ENCODE data around the gene SUSD2.
A peak's percentile ranks its signal among the peaks of the same experiment; 100 is the strongest.
"Not testable (repeated sequence)": the region's sequence is repeated elsewhere in the genome, so short reads cannot be mapped to it uniquely, and the experiment has no call there.

The SUSD2 gene

DNA sequence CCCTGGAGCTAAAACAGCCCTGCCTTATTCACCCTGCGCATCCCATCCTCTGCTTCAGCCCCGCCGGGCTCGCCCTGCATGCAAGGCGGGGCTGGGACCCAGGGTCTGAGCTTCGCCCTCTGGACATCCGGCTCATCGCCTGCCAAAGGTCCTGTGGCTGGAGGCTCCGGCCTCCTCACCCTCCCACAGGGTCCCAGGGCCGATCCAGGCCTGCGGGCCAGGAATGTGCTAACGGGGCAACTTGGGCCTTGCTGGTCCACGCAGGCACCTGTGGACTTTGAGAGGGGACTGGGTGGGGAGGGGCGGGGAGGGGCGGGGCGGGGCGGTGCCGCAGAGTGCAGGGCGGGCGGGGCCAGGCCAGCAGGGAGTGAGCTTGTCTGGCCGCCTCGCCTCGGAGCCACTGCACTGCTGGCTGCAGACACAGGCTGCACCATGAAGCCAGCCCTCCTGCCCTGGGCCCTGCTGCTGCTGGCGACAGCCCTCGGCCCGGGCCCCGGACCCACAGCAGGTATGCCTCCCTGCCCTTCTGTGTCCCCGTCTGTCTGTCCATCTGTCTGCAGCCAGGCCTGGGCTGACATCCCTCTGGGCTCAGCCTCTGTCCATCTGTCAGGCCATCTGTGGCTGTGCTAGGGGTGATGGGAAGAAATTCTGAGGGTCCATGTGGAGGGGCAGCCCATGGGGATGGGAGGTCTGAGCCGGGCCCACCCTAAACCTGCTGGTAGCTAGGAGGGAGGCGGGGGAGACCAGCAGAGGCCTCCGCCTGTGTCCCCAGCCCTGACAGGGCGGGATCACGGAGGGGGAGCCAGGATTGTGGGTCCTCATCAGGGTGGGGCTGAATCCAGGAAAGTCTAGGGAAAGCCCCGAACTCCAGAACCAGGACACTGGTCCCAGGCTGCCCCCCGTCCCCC lies at the start of gene SUSD2:
TSS of gene SUSD2 (plus strand) at position 400 of the 908 bp plus-strand sequence. CDS start at position 433, 33 bp downstream.
- intact Hi-C loops (cut with DNase I): no loop called here
- no peak for DNase-seq

DNA sequence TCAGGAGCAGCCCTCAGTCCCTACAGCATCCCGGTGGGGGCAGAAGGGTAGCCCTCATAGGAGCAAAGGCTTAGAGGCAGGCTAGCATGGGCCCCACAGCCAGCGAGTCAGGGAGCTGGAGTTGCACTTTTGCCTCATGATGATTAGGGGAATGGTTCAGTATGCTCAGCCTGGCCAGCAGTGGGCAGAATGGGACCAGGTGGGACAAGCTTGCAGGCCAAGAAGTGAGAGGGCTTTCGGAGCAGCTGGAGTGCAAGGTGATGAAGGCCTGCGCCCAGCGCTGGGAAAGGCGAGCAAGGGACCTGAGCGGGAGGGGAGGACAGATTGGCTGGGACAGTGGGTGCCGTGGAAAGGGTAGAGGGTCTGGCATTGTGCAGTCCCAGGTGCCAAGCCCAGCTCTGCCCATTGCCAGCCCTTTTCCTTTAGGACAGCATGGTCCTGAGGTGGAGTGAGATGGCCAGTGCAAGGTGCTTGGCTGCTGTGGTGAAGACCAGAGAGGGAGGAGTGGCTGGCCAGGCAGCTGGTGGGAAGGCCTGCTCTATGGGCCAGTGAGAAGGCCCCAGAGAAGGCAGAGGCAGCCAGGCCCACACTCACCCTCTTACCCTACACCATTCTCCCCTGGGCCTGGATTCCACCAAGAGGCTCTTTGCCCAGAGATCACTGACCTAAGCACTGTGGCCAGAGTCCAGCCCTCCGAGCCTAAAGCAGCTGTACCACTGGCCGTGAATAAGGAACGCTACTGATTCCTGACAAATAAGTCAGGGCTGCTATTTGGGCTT lies 47.9 kb upstream of the SUSD2 start:
- intact Hi-C loops (cut with DNase I): no loop called here
- DNase-seq: peak in 2 of 42 donors; percentile 24 to 54

DNA sequence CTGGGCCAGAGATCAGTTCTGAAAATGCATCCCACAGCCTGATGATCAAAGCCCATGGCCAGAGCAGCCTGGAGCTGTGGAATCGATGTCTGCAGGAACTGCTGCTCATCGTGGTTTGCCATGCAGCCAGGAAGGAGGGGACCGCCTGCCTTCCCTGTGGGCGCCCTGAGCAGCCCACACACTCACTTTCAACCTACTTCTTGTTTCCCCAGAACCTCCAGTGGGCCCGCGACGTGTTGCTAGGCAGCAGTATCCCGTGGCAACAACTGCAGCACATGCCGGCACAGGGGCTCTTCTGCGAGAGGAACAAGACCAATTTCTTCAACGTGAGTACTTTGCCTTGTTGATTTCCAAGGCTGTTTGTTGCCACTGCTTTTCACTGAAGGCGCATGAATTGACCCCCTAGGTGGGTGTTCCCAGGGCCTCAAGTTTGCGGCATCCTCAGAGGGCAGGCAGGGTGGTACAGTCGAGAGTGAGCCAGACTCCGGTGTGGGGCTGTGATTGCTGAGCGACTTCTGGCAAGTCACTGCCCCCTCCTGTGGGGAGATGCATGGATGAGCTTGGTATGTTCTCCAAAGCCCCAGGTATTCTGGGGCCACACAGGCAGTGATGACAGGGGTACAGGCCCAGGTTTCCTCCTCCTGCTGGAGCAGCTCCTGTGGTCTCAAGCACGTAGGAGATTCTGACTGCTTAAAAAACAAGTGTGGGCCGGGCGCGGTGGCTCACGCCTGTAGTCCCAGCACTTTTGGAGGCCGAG lies 47.0 kb upstream of the SUSD2 start:
- DNase-seq: peak; percentile 75 to 97 (median 89)
- intact Hi-C loops (cut with DNase I): no loop called here

GRCh38 chr22:24136533-24136932 lies 44.8 kb upstream of the SUSD2 start:
- intact Hi-C loops (cut with DNase I); DNase-seq: not testable (repeated sequence)

DNA sequence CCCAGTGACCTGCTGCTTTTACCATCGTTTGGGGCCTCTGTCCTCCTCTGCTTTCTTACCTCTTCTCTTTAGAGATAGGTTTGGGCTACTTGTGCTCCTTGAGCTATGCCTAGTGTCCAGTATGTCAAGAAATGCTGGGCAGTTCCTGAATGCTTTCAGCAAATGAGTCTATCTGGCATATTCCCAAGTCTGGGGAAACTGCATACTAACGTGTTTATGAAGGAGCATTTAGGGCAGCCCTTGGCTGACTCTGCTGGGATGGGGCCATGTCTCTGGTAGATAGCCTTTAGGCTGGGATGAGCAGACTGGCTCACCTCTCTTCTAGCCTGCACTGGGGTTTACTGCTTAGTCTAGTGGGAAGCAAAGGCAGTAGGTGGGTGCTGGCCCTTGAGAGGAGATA lies 43.7 kb upstream of the SUSD2 start:
- intact Hi-C loops (cut with DNase I): no loop called here
- no peak for DNase-seq

- intact Hi-C loops (cut with DNase I): no loop called here
- no peak for DNase-seq
These were observed 42.5 kb upstream of the SUSD2 start for GRCh38 chr22:24138649-24139420.

DNA sequence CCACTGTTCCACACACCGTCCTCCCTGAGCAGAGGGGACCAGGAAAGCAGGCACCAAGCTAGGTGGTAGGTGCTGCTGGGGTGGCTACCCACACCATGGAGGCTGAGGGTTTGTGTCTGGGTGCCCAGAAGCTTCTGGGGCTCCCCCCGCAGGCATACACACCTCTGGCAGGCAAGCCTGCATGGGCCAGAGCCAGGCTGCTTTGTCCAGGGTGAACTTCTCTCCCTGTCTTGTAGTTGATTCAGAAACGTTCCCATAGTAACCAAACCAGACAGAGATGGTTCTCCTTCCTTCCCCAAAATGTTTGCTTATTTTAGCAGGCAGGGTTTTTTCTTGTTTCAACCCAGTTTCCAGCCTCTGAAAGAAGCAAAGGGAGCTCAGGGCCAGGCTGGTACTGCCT lies 40.9 kb upstream of the SUSD2 start:
- peak in 13 of 42 donors; percentile 27 to 75 (median 44) for DNase-seq
- intact Hi-C loops (cut with DNase I): loop anchor here (10.0 kb wide), 1 partner anchor 56 kb away; no protein-coding TSS in a partner anchor

DNA sequence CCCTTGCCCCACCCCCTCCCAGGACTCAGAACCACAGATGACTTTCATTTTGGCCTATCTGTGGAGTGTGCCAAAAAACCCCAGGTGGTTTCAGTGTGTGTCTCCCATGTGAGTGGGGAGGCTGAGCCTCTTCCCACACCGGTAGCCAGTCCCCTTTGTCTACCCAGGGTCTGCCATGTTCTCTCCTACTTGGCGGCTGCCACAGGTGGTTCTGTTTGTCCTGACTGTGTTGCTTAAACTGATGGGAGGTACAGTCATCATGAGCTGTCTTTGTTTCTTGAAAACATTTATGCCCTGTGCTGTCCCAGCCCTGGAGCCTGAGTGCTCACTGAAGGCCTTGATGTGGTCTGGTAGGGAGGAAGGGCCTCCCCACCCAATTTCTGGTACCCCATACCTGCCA lies 39.7 kb upstream of the SUSD2 start:
- DNase-seq: no peak
- intact Hi-C loops (cut with DNase I): loop anchor here (10.0 kb wide), 1 partner anchor 57 kb away; no protein-coding TSS in a partner anchor

DNA sequence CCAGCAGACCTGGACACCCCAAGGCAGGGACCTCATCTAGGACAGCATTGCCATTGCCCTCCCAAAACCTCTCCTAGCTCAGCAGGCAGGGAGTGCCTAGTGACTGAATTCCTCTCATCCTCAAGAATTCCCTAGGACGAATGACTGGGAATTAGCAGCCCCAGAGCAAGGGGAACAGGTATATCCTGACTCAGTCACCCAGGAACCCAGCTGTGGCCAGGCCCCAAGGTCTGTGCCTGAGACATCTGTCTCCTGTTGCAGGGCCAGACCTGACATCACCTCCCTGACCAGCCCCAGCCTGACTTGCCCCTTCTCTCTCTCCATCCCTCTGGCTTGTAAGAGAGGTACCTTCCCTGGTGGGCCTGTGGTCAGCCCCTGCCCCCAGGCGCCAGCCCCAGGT lies 39.0 kb upstream of the SUSD2 start:
- DNase-seq: no peak
- intact Hi-C loops (cut with DNase I): loop anchor here (10.0 kb wide), 1 partner anchor 57 kb away; no protein-coding TSS in a partner anchor

DNA sequence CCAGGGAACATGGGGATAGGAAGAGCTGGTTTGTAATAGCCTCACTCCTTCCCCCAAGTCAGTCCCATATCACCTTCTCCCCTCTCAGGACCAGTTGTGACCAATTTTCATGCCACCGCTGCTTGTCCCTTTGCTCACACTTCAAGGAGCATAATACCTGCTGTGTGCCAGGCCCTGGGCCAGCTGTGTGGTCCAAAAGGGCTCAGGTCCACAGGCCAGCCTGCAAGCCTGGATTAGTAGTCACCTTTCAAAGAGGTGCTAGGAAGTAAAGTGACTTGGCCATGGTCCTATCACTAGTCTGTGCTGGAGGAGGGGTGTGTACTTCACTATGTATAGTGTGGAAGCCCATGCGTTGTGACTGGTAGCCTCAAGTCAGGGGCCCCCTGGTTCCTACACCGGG lies 38.5 kb upstream of the SUSD2 start:
- no peak for DNase-seq
- intact Hi-C loops (cut with DNase I): loop anchor here (10.0 kb wide), 1 partner anchor 58 kb away; no protein-coding TSS in a partner anchor

DNA sequence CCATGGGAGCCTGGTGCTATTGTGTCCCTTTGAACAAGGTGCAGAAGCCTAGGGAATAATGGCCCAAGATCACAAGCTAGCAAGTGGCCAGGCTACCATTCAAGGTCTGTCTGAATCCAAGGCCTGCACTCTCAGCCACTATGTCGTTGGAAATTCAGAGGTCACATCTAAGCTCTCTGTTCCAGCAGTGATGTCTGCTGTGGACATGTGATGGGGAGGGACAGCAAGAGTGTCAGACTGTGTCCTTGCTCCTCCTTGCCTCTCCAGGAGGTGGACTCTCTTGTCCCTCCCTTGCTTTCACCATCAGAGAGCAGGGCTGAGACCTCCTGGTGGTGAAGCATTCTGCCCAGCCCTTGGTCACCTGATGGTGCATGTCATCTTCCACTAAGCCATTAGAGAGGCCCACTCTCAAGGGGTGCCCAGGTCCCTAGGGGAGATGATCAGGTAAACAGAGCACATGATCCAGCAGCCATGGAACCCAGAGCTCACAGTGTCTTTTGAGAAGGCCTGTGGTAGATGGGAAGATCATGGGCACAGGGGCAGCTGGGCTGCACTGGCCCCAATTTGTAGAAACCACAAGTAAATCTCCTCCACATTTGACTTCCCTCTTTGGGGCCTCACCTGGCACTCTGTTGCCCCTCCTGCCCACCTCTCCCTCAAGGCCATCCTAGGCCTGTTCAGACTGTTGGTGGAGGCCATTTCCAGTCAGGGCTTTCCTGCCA lies 37.1 kb upstream of the SUSD2 start:
- DNase-seq: no peak
- intact Hi-C loops (cut with DNase I): loop anchor here (10.0 kb wide), 1 partner anchor 59 kb away; no protein-coding TSS in a partner anchor

- DNase-seq: no peak
- intact Hi-C loops (cut with DNase I): loop anchor here (10.0 kb wide), 1 partner anchor 60 kb away; no protein-coding TSS in a partner anchor
These were observed 36.6 kb upstream of the SUSD2 start for GRCh38 chr22:24144778-24145085.

DNA sequence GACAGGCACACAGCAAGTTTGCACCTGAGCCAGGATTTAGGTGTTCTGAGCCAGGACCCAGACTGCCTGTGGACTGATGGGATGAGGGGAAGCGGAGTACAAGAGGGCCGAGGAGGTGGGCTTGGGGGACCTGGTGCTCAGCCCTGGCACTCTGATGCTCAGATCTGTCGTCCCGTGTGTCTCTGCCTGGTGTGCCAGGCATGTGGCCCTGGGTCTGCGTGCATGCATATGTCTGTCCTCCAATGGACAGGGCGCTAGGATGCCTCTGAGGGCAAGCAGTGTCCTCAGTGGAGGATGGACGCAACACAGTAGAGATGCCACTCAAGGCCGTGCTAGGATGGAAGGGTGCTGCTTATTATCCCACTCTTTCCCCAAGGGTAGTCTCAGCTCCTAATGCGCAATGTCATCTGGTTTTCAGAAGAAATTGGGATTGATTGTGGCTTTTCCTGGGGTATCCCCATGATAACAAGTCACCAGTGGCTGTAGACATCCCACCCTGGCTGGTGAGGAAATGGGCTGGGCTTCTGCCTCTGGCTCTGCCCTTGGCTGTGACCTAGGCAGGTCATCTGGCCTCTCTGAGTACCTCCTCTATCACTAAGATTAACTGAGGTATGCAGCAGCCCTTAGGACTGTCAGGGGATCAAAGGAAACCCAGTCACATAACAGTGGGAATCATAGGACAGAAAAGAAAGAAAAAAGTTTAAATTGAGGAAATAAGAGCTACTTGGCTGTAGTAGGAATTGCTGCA lies 35.7 kb upstream of the SUSD2 start:
- no peak for DNase-seq
- intact Hi-C loops (cut with DNase I): loop anchor here (10.0 kb wide), 1 partner anchor 61 kb away; no protein-coding TSS in a partner anchor

- peak in 13 of 42 donors; percentile 17 to 55 (median 37) for DNase-seq
- intact Hi-C loops (cut with DNase I): loop anchor here (10.0 kb wide), 1 partner anchor 61 kb away; no protein-coding TSS in a partner anchor
These were observed 35.1 kb upstream of the SUSD2 start for GRCh38 chr22:24146194-24146616.

DNA sequence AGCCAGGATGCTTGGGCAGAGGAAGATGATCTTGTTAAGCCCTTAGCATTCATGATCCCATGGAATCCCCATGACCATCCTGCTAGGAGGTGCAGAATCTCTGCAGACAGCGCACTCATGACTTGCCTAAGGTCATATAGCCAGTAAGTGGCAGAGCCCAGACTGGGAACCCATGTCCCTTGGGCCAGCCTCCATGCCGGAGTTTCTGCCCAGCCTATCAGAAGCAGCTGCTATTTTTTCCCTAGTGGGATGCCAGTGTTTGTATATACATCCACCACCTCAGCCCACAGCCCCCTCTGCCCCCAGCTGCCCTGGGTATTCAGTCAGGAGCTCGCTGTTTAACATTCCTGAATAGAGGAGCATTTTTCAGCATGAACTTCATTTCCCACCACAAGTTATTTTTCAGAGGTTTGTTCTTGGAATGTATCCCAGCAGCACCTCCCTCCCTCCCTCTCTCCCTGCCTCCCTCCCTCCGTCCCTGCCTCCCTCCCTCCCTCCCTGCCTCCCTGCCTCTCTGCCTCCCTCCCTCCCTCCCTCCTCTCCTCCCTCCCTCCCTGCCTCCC lies 34.4 kb upstream of the SUSD2 start:
- DNase-seq: peak in 6 of 42 donors; percentile 26 to 57 (median 46)
- intact Hi-C loops (cut with DNase I): loop anchor here (10.0 kb wide), 1 partner anchor 62 kb away; no protein-coding TSS in a partner anchor

DNA sequence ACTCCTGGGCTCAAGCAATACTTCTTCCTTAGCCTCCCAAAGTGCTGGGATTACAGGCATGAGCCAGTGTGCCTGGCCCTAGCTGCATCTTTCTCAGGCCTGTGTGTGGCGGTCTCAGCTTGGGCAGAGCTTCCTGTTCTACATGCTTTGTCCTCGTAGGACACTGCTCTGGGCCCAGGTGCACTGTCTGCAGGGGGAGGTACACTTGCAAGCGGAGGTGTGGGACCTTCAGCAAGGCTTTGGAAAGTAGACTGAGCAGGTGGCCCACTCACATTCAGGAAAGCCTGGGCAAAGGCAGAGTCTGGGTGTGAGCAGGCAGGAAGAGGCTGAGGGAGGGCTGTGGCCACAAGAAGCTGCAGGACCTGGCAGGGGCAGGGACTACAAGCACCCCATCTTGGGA lies 33.6 kb upstream of the SUSD2 start:
- no peak for DNase-seq
- intact Hi-C loops (cut with DNase I): loop anchor here (10.0 kb wide), 1 partner anchor 63 kb away; no protein-coding TSS in a partner anchor
